Stimulated activated CD4-positive, alpha-beta T cell treated with anti-CD3 and anti-CD28 coated beads, Interleukin-2, amount 100 ng/mL, for 24 hours (primary cell): ENCODE results near the gene BAD.
"Not testable (repeated sequence)": the region's sequence is repeated elsewhere in the genome, so short reads cannot be mapped to it uniquely, and the experiment has no call there.

Source experiments
- DNase-seq, 2 donors: peaks; one replicate each; pipeline ENCODE4 v3.0.0-alpha.2; 2020

BAD gene

DNA sequence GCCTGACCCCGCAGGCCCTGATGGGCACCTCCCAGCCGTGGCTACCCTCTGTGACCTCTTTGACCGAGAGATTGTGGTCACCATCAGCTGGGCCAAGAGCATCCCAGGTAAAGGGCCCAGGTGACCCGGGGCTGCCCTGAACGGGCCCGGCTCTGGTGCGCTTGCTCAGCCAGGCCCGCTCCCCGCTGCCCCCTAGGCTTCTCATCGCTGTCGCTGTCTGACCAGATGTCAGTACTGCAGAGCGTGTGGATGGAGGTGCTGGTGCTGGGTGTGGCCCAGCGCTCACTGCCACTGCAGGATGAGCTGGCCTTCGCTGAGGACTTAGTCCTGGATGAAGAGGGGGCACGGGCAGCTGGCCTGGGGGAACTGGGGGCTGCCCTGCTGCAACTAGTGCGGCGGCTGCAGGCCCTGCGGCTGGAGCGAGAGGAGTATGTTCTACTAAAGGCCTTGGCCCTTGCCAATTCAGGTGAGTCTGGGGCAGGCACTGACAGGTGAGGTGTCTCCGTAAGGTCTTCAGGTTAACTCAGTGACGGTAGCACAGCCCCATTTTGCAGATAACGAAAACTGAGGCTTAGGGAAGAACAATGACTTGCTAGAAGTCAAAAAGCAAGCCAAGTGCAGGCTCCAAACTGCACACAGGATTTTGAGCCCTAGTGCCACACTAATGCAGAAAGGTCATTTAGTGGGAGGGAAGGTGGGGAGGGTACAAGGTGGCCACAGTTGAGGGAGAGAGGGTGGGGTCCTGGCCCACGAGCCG is 30.5 kb upstream of the BAD start:
- no peak for DNase-seq

DNA sequence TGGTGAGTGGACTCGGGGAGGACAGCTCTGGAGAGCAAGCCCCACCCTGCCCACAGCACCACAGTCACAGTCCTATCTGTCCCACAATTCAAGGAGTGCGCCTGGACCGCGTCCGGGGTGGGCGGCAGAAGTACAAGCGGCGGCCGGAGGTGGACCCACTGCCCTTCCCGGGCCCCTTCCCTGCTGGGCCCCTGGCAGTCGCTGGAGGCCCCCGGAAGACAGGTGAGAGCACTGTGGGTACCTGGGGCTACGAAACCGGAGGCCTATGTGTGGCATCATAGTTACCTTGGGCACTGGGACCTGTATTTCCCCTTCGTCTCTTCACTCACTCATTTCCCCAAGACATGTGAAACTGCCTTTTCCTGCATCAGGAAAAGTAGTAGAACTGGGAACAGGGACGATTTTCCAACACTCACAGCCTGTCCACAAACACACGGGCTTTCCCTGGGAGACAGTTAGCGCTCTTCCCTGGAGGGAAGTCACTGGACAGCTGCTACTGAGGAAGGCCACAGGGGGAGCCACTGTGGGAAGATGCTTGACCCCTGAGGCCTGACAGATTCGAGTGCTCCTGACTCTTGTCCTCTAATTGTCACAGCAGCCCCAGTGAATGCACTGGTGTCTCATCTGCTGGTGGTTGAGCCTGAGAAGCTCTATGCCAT is 29.8 kb upstream of the BAD start:
- DNase-seq: no peak

DNA sequence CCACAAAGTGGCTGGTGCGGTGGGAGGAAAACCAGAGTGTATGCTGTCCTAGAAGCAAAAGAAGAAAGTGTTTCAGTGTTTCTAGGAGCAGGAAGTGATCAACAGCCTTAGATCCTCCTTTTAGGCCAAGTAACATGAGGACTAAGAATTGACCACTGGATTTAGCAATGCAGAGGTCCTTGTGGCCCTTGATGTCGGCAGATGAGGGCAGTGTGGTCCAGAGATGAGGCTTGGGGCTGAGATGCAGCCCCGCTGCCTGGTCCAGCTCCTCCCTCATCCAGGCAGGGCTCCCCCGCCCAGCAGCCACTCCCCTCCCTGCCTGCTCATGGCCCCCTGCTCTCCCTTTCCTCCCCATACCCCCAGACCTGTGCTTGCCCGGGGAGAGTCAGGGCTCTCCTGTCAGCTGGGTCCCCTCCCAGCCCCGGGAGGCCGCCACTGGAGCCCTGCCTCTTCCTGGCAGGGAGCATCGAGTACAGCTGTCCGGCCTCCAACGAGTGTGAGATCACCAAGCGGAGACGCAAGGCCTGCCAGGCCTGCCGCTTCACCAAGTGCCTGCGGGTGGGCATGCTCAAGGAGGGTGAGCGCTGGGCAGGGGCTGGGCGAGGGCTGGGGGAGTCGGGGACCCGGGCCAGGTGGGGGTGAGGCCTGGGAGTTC is 29.2 kb upstream of the BAD start:
- DNase-seq: no peak

DNA sequence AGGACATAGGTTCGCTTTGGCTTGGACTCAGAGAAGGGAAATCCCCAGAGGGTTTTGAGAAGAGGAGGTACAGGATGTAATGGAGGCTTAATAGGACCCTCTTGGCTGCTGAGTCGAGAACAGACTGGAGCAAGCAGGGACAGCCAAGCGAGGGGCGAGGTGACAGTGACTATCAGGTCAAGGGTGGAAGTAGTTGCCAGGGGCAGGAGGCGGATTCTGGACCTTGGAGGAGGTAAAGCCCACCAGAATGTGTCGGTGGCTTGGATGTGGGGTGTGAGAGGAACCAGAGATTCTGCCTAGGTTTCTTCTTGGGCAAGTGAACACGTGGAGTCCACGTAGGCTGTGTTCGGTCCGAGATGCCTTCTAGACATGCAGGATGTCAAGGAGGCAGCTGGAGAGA is 28.5 kb upstream of the BAD start:
- no peak for DNase-seq

DNA sequence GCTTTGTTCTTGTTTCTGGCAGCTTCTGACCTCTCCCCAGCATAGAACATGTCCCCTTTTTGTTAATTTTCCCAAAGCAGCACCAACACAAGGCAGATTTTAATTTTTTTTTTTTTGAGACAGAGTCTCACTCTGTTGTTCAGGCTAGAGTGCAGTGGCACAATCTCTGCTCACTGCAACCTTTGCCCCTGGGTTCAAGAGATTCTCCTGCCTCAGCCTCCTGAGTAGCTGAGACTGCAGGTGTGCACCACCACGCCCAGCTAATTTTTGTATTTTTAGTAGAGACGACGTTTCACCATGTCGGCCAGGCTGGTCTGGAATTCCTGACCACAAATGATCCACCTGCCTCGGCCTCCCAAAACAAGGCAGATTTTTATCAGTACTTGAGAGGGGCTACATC is 23.3 kb upstream of the BAD start:
- not testable (repeated sequence) for DNase-seq

DNA sequence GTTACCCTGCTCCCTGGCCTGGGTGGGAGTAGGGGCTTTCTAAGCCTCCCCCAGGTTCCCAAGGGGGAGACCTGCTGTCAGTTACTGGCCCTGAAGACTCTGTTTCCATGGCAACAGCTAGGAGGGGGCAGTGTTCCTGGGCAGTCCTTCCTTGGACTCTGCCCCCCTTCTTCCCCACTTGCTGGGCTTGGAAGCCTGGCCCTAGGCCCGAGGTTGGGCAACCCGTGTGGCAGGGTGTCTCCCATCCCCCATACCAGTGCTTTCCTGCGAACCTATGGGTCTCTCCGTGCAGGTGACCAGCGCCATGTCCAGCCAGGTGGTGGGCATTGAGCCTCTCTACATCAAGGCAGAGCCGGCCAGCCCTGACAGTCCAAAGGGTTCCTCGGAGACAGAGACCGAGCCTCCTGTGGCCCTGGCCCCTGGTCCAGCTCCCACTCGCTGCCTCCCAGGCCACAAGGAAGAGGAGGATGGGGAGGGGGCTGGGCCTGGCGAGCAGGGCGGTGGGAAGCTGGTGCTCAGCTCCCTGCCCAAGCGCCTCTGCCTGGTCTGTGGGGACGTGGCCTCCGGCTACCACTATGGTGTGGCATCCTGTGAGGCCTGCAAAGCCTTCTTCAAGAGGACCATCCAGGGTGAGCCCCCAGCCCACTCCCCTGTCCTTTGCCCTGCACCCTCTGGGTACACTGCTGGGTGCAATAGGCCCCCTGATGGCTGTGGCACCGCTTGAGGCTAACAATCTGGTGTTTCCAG is 22.6 kb upstream of the BAD start:
- DNase-seq: no peak

DNA sequence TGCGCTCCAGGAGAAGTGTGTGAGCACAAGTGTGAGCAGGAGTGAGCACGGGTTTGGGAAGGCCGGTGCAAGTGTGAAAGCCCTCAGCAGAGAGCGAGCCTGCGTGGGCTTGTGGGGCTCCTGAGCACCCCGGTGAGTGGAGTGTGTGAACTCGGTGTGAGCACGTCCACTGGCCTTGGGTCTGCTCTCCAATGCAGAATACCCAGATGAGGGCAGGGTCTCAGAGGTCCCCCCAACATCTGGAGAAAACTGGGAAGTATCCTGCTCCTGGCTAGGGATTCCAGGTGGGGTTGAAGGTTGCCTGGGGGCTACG is 22.1 kb upstream of the BAD start:
- no peak for DNase-seq

DNA sequence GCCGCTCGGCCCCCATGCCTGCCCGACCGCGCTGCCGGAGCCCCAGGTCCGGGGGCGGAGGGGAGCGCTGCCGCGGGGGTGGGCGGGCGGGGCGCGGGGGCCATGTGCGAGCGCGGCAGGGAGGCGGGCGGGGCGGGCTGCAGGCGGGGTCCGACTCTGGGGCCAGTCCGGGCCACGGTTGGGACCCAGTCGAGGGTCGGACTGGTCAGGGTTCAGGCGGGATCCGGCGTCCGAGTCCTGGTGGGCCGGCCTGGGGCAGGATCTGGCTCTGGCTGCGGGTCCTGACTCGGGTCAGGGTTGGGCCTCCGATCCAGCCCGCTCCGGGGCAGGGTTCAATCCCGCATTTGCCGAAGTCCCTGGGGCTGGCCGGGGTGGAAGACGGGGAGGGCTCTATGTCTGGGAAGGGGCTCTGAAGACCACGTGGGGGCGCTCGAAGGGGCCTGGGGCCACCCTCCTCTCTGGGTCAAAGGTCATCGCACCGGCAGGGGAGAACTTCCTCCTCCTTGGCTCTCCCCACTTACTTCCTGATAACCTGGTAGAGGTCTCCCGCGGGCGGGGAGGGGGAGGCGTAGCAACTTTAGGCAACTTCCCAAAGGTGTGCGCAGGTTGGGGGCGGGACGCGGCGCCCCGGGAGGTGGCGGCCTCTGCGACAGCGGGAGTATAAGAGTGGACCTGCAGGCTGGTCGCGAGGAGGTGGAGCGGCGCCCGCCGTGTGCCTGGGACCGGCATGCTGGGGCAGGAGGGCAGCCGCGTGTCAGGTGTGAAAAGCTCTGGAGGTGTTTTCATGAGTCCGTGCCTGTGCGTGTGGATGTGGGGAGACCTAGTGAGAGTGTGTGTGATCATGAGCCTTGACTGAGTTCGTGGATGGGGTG is 21.5 kb upstream of the BAD start:
- peak; percentile 75 to 76 for DNase-seq

DNA sequence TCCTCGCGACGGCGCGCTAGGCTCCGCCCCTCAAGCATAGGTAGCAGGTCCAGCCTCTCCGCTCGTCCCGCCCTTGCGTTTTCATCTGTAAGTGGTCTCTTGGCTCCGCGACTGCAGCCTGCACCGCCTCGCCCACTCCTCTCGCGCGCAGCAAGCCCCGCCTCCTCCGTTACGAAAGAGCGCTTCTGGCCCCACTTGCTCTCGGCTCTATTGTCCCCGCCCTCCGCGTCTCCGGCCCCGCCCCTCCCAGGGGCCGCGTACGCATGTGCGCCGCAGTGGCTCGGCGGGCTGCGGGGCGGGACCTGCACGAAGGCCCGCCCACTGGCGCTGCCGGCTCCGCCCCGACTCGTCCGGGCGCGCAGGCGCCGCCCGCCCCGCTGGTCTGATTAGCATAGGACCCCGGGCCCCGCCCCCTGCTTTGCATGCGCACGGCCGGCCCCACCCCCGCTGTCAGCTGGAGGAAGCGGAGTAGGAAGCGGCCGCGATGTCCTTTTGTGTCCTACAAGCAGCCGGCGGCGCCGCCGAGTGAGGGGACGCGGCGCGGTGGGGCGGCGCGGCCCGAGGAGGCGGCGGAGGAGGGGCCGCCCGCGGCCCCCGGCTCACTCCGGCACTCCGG is 20.7 kb upstream of the BAD start, which contains the start of gene ESRRA:
Gene ESRRA, plus strand, starts transcription at position 450 of the 616 bp plus-strand sequence. CDS start 1,656 bp downstream, outside the sequence.
- DNase-seq: peak; percentile 100

DNA sequence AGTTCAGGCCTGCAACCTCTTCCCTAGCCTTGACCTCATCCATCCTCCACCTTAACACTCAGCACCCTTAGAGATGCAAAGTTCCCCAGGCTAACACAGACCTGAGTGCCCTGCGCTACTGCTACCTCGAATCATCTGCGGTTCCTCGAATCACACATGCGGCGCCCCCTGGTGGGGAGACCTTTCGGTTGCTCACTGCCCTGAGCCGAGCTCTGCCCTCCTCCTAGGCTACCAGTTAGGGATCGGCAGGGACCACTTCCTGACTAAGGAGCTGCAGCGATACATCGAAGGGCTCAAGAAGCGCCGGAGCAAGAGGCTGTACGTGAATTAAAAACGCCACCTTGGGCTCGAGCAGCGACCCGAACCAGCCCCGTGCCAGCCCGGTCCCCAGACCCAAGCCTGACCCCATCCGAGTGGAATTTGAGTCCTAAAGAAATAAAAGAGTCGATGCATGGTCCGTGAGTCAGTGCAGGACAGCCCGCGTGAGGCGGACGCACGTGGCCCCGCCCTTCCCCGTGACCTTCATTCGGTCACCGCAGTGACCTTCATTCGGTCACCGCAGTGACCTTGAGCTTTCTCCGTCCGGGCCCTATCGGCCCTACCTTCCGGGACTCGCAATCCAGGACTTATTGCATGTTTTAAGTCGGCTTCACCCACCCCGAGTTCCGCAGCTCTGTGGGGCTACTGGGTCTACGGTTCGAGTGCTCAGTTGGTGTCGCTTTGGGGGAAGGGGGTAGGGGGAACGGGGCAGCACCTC is 20.0 kb upstream of the BAD start:
- peak; percentile 98 to 99 for DNase-seq

DNA sequence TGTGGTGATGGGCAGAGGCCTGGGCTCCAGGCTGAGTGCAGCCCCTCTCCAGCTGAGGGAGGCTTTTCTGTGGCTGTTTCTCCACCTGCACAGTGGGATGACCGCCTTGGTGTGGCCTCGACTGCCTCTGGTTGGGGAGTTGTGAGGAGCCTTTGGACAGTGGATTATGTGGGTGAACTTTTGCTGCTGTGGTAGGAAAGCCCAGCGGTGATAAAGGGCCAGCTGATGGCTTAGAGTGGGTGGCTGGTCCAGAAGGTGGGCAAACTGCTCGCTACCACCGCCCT is 19.5 kb upstream of the BAD start:
- DNase-seq: no peak

DNA sequence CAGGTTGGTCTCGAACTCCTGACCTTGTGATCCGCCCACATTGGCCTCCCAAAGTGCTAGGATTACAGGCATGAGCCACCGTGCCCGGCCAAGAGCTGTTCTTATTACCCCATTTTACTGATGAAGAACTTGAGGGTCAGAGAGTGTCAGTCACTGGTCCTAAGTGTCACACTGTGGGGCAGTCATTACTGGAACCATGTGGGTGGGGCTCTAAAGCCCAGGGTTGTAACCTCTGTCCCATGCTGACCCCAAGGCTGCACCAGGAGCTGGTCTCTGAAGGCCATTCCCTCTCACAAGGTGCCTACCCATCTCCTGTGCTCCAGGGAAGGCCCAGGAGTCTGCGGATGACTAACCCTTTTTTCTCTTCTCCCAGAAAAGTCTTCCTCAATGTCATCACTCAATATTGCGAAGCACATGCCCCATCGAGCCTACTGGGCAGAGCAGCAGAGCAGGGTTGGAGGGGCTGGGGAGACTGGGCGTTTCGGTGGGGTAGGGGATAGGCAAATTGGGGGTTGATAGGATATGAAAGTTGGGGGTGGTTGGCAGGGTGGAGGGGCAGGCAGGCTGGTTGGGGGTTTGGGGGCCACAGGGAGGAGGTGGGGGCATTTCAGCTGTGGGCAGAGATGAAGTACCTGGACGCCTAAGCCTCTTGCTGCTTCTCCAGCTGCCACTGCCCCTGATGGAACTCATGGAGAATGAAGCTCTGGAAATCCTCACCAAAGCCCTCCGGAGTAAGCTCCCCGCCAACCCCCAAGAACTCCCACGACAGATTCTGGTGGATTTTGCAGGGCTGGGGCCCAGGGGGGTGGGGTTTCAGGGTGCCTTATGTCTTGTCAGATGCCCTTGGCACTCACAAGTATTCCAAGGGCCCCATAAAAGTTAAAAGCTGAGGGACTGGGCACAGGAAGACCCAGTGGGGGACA is 18.9 kb upstream of the BAD start:
- no peak for DNase-seq

DNA sequence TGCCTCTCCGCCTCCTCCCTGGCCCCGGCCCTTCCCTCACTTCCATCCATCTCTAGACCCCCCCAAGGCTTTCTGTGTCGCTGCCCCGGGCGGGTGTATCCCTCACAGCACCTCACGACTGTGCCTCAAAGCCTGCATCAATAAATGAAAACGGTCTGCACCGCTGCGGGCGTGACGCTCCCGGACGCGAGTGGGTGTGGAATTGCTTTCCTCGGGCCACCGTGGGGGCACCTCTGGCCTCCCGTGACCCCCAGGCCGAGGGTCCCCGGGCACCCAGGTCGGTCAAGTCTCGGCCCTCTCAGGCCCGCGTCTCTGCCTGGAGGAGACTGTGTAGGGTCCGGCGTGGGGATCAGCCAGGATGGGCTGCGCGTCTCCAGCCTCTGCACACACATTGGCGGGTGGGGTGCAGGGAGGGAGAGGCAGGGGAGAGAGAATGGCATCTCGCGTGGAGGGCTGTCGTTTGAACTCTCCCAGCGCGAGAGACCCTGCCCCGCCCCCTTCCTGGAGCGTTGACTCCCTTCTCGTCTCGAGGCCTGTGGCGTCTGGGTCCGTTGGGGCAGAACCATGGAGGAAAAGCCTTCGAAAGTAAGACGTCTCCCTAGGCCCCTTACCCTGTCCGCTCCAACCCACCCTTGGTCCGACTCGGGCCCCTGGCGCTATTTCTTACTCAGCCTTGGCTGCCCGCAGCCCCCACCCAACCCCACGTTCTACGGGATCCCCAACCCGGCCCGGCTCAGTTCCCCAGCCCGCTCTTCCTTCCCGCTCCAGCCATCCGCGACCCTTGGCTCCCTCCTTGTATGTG is 15.6 kb upstream of the BAD start, which contains the start of gene CATSPERZ:
Gene CATSPERZ, plus strand, starts transcription at position 512 of the 802 bp plus-strand sequence. Its CDS starts 53 bp downstream, at position 565.
- no peak for DNase-seq

DNA sequence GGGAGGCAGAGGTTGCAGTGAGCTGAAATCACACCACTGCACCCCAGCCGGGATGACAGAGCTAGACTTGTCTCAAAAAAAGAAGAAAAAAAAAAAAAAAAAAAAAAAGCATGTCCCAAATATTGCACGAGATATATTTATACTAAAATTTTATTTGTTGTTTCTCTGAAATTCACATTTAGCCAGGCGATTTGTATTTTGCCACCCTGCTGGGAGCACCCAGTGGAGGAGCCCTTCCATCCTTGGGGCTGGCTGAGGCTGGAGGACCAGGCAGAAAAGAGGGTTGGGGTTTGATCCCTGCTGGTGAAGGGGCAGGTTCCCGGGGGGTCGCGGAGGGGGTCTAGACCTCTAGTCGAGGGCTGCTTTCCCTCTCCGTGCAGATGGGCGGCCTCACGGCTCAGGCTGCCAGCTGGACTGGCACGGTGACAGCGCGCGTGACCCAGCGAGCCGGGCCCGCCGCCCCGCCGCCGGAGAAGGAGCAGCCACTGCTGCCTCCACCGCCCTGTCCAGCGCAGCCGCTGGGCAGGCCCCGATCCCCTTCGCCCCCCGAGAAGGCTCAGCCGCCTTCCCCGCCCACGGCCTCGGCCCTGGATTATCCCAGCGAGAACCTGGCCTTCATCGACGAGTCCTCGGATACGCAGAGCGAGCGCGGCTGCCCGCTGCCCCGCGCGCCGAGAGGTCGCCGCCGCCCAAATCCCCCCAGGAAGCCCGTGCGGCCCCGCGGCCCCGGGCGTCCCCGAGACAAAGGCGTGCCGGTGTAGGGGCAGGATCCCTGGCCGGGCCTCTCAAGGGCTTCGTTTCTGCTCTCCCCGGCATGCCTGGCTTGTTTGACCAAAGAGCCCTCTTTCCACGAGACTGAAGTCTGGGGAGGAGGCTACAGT is 14.7 kb upstream of the BAD start:
- DNase-seq: no peak

DNA sequence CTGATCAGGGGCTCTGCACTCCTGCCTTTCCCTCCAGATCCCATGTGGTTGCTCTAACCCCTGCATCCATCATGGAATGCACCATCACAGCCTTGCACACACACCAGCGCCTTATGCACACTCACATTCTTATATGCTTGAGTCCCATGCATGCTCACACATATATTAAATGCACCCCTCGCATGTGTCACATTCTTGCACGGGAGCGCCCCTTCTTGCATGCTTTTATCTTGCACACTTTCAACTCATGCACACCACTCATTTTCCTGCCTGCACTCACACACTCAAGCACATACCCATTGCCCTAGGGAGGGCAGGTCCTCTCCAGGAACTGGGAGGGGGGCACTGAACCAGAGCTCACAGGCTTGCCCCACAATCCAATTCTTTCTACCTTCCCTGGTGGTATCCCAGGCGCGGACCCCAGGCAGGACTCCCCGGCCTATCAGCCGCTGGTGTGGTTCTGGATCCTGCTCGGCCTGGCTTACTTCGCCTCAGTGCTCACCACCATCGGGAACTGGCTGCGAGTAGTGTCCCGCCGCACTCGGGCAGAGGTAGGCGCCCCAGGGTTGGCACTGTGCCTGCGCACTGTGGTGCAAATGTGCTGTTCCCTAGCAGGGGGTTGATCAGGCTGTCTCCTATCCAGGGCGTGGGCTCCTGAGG is 13.4 kb upstream of the BAD start:
- no peak for DNase-seq

DNA sequence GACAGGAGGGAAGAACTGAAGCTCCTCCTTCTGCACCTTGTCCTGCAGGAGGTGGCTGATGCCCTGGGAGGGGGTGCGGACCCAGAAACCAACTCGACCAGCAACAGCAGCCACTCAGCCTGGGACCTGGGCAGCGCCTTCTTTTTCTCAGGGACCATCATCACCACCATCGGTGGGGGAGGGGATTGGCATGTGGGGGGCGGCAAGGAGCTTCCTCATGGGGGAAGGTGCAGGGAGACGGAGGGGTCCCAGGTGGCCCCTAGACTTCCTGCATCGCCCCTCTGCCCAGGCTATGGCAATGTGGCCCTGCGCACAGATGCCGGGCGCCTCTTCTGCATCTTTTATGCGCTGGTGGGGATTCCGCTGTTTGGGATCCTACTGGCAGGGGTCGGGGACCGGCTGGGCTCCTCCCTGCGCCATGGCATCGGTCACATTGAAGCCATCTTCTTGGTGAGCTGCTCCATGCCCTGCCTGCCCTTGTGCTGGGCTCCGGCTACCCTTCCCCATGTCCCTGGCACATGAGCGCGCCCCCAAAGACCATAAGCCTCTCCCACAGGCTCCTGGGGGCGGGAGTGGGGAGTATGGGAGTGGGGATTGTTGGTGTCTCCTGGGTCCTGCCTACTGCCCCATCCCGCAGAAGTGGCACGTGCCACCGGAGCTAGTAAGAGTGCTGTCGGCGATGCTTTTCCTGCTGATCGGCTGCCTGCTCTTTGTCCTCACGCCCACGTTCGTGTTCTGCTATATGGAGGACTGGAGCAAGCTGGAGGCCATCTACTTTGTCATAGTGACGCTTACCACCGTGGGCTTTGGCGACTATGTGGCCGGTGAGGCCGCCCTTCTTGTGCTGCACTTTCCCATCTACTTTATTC is 12.6 kb upstream of the BAD start:
- DNase-seq: no peak

DNA sequence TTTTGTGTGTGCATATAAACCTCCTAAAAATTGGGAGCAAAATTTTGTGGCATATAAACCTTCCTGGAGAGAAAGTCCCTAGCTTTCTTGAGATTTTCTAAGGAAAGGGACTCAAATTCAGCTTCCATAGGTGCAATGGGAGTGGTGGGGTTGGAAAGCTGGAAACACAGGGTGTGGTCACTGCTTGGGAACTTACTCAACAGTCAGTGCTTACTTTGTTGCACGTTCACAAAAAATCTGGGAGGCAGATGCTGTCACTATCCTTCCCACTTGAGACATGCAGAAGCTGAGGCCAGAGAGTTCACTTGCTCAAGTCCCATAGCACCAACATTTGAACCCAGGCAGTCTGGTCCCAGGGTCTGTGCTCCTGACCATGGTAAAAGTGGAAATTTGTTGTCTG is 11.8 kb upstream of the BAD start:
- no peak for DNase-seq
